ENCODE data around the gene FOXJ3.

Gene FOXJ3

GRCh38 chr1:42140191-42140590 is 194.8 kb downstream of the FOXJ3 start:
- ATAC-seq (no peak), DNase-seq (no peak)
- Mint-ChIP-seq H3K27ac (no peak overlapping the region), H3K36me3 (ENCODE audit: low read depth) (no peaks in the 10 kb centered on the region), H3K9me3 (no peaks in the 10 kb centered on the region), H3K4me3 (no peak overlapping the region), H3K27me3 (peaks cover 18% of the 10 kb centered on the region), H3K4me1 (peaks cover 6% of the 10 kb centered on the region)

DNA sequence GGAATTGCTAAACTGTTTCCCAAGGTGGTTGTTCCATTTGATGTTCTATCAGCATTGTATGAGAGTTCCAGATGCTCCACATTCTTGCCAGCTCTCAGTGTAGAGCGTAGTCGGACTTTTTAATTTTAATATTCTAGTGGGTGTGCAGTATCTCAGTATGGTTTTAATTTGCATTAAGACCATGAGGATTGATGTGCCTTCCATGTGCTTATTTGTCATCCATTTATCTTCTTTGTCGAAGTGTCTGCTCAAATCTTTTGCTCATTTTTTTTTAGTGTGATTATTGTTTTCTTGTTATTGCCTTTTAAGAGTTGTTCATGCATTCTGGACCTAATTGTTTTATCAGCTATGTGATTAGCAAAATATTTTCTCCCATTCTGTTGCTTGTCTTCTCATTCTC is 195.6 kb downstream of the FOXJ3 start:
- no peaks in the 10 kb centered on the region for H3K9me3 Mint-ChIP-seq
- no peaks in the 10 kb centered on the region for H3K36me3 Mint-ChIP-seq (ENCODE audit: low read depth)
- H3K27ac Mint-ChIP-seq, result no peak overlapping the region
- ATAC-seq (no peak), DNase-seq (no peak)
- no peak overlapping the region for H3K4me3 Mint-ChIP-seq
- H3K4me1 Mint-ChIP-seq, result peaks cover 6% of the 10 kb centered on the region
- peaks cover 15% of the 10 kb centered on the region for H3K27me3 Mint-ChIP-seq

DNA sequence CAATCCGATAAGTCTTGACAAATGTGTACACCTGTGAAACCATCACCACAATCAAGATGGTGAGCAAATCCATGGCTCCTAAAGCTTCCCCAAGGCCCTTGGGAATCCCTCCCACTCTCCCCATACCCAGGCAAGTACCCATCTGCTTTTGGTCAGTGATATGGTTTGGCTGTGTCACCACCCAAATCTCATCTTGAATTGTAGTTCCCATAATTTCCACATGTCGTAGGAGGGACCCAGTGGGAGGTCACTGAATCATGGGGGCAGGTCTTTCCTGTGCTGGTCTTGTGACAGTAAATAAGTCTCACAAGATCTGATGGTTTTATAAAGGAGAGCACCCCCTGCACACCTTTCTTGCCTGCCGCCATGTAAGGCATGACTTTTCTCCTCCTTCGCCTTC is 196.4 kb downstream of the FOXJ3 start:
- H3K27me3 Mint-ChIP-seq, result peaks cover 14% of the 10 kb centered on the region
- no peak overlapping the region for H3K4me3 Mint-ChIP-seq
- DNase-seq (no peak), ATAC-seq (no peak)
- no peak overlapping the region for H3K27ac Mint-ChIP-seq
- H3K4me1 Mint-ChIP-seq, result peaks cover 6% of the 10 kb centered on the region
- H3K9me3 Mint-ChIP-seq, result no peaks in the 10 kb centered on the region
- H3K36me3 Mint-ChIP-seq (ENCODE audit: low read depth), result no peaks in the 10 kb centered on the region

GRCh38 chr1:42137766-42138165 is 197.3 kb downstream of the FOXJ3 start:
- H3K9me3 Mint-ChIP-seq, result no peaks in the 10 kb centered on the region
- peaks cover 14% of the 10 kb centered on the region for H3K27me3 Mint-ChIP-seq
- ATAC-seq (no peak), DNase-seq (no peak)
- no peaks in the 10 kb centered on the region for H3K4me1 Mint-ChIP-seq
- H3K36me3 Mint-ChIP-seq (ENCODE audit: low read depth), result no peaks in the 10 kb centered on the region
- no peak overlapping the region for H3K4me3 Mint-ChIP-seq
- no peak overlapping the region for H3K27ac Mint-ChIP-seq

DNA sequence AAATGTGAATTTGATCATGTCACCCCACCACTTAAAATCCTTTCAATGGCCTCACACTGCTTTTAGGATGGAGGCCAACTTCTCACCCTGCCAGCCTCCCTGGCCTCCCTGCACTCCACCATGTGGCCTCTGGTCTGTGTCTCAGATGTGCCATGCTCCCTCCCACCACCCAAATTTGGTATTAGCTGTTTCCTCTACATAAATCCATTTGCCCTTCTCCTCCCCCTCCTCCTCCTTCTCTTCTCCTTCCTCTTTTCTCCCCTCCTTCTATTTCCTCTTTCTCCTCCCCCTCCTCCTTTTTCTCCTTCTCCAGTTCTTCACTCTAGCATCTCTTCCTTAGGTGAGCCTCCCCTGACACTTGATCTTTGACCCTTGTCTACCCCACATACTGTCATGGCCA is 198.6 kb downstream of the FOXJ3 start:
- DNase-seq (no peak), ATAC-seq (no peak)
- H3K4me3 Mint-ChIP-seq, result no peak overlapping the region

GRCh38 chr1:42135426-42135825 is 199.6 kb downstream of the FOXJ3 start:
- no peak overlapping the region for H3K4me3 Mint-ChIP-seq
- H3K27ac Mint-ChIP-seq, result no peak overlapping the region
- no peak for DNase-seq
- H3K27me3 Mint-ChIP-seq, result peaks cover 5% of the 10 kb centered on the region
- no peaks in the 10 kb centered on the region for H3K4me1 Mint-ChIP-seq
- no peak for ATAC-seq
- H3K36me3 Mint-ChIP-seq (ENCODE audit: low read depth), result no peaks in the 10 kb centered on the region
- H3K9me3 Mint-ChIP-seq, result no peaks in the 10 kb centered on the region

More for the DNA sequence above, 198.6 kb downstream of the FOXJ3 start:
- Mint-ChIP-seq H3K27ac (no peak overlapping the region), H3K9me3 (no peaks in the 10 kb centered on the region), H3K36me3 (ENCODE audit: low read depth) (no peaks in the 10 kb centered on the region), H3K4me1 (no peaks in the 10 kb centered on the region), H3K27me3 (peaks cover 9% of the 10 kb centered on the region)

DNA sequence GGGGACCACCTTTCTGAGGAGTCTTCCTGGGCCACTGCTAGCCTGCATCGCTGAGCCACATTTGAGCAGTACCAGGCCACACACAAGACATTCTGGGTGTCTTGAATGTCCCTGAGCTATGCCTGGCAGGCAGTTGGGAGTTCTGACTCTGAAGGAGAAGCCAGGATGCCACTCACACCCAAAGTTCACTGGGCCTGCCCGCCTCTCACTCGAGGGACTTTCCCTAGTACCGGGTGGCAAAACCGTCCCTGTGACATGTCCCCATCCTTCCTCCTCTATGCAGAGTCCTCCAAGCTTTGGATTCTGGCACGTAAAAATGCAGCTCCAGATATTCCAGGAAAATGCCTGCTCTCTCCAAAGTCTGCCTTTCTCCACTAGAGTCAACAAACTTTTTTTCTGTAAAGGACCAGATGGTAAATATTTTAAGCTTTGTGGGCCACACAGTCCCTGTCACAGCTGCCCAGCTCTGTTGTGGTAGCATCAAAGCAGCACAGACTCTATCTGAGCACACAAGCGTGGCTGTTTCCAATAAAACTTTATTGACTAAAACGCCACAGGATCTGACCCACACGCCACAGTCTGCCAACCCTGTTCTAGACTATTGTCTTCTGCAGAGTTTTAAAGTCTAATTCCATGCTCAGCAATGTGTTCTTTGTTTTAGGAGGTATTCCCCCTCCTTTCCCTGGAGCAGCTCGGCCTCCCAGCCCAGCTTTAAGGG is 201.1 kb downstream of the FOXJ3 start:
- H3K4me1 Mint-ChIP-seq, result no peaks in the 10 kb centered on the region
- H3K27ac Mint-ChIP-seq, result no peak overlapping the region

GRCh38 chr1:42133390-42133789 is 201.6 kb downstream of the FOXJ3 start:
- H3K4me1 Mint-ChIP-seq, result no peaks in the 10 kb centered on the region
- ATAC-seq, result no peak
- H3K27me3 Mint-ChIP-seq, result peaks cover 13% of the 10 kb centered on the region
- DNase-seq, result no peak
- H3K9me3 Mint-ChIP-seq, result no peaks in the 10 kb centered on the region
- H3K4me3 Mint-ChIP-seq, result no peak overlapping the region
- H3K27ac Mint-ChIP-seq, result no peak overlapping the region
- no peaks in the 10 kb centered on the region for H3K36me3 Mint-ChIP-seq (ENCODE audit: low read depth)

More for the DNA sequence above, 201.1 kb downstream of the FOXJ3 start:
- no peak for DNase-seq
- H3K27me3 Mint-ChIP-seq, result peaks cover 9% of the 10 kb centered on the region
- H3K9me3 Mint-ChIP-seq, result no peaks in the 10 kb centered on the region
- H3K4me3 Mint-ChIP-seq, result no peak overlapping the region
- ATAC-seq, result no peak
- H3K36me3 Mint-ChIP-seq (ENCODE audit: low read depth), result no peaks in the 10 kb centered on the region

- Mint-ChIP-seq H3K27me3 (peaks cover 13% of the 10 kb centered on the region), H3K9me3 (no peaks in the 10 kb centered on the region), H3K4me1 (no peaks in the 10 kb centered on the region), H3K36me3 (ENCODE audit: low read depth) (no peaks in the 10 kb centered on the region), H3K27ac (no peak overlapping the region), H3K4me3 (no peak overlapping the region)
- DNase-seq, result no peak
- no peak for ATAC-seq
These were observed 204.9 kb downstream of the FOXJ3 start for GRCh38 chr1:42130061-42130660.

DNA sequence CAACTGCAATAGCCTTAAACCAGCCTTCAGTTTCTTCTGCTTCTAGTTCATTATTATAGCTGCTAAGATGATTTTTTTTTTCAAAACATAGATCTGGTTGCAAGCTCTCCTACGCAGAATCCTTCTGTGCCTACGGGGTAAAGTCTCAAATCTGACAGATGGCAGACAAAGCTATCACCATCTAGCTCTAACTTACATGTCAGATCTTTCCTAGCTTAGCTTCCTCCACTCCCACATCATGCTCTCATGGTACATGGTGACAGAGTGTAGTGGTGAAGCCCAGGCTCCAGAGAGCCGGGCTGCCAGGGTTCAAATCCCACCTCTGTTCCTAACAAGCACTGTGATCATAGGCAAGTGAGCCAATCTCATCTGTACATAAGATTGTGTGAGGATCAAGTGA is 206.1 kb downstream of the FOXJ3 start:
- H3K27ac Mint-ChIP-seq, result no peak overlapping the region
- no peak for DNase-seq
- H3K4me1 Mint-ChIP-seq, result no peaks in the 10 kb centered on the region
- no peaks in the 10 kb centered on the region for H3K9me3 Mint-ChIP-seq
- peaks cover 13% of the 10 kb centered on the region for H3K27me3 Mint-ChIP-seq
- no peak overlapping the region for H3K4me3 Mint-ChIP-seq
- ATAC-seq, result no peak
- H3K36me3 Mint-ChIP-seq (ENCODE audit: low read depth), result no peaks in the 10 kb centered on the region

- Mint-ChIP-seq H3K27ac (no peak overlapping the region), H3K27me3 (peaks cover 13% of the 10 kb centered on the region), H3K36me3 (ENCODE audit: low read depth) (no peaks in the 10 kb centered on the region), H3K9me3 (no peaks in the 10 kb centered on the region), H3K4me1 (no peaks in the 10 kb centered on the region), H3K4me3 (no peak overlapping the region)
- no peak for ATAC-seq
- no peak for DNase-seq
These were observed 206.5 kb downstream of the FOXJ3 start for GRCh38 chr1:42128499-42128898.

DNA sequence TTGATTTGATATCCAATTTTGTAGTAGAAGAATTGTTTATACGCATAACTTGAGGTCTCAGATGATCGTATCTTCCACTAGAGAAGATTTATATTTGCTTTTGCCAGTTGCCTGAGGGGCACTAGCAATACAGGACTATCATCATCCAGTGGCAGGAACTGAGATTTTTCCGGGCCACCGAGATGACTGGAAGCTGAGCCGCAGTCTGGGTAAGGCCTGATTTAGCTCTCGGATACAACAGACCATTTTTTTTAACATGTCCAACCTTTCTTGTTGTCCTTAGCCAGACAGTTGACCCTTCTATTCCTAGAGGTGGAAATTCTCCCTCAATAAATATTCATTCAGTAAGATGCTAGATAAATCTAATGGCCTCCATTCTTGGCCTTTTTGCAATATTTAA is 207.3 kb downstream of the FOXJ3 start:
- Mint-ChIP-seq H3K9me3 (no peaks in the 10 kb centered on the region), H3K4me3 (no peak overlapping the region), H3K27ac (no peak overlapping the region), H3K36me3 (ENCODE audit: low read depth) (no peaks in the 10 kb centered on the region), H3K27me3 (peaks cover 15% of the 10 kb centered on the region), H3K4me1 (no peaks in the 10 kb centered on the region)
- ATAC-seq (no peak), DNase-seq (no peak)

Measured in activated naive CD8-positive, alpha-beta T cell treated with anti-CD3 and anti-CD28 coated beads, Interleukin-2, amount 50 U/mL, for 24 hours (primary cell).